PC-9 (cell line): ENCODE measurements around the gene STAB2. TPM values are rescaled to one million over a fixed set of nuclear protein-coding genes. Genes with fewer than 3 reads are reported as not detected.

Experiments
- BruUV-seq: library from RNA; stranded (reverse); fragments of 400-500 nt; replicated peaks from 2 replicates; lab custom pipeline; 2021; lab: Mats Ljungman, UMichigan
- CTCF ChIA-PET: fragments of 300-600 bp; sonication (Branson Sonifier 250); formaldehyde crosslinking; loops from one replicate; lab custom pipeline; 2022; ENCODE audit warnings: antibody characterized with exemption; lab: Charles Lee
- POLR2A ChIA-PET: fragments of 300-600 bp; sonication (Branson Sonifier 250); formaldehyde crosslinking; loops from one replicate; lab custom pipeline; 2022; ENCODE audit warnings: antibody characterized with exemption; ENCODE audit not compliant: unreplicated experiment; lab: Charles Lee
- DNase-seq, 2 experiments: peaks; one replicate each; pipeline versions ENCODE4 v3.0.0 to v3.0.0-alpha.2; 2015 to 2022; ENCODE audit warnings: mixed read lengths in 1 of 2
- H2AFZ ChIP-seq: fragments of 200-600 bp; sonication (generic); 2 replicates; pipeline ENCODE4 v1.8.1; 2017; ENCODE audit warnings: antibody characterized with exemption
- H3F3A ChIP-seq: fragments of 200-600 bp; sonication (generic); 2 replicates; pipeline ENCODE4 v1.8.1; 2017; ENCODE audit warnings: antibody characterized with exemption, mild to moderate bottlenecking, low read depth; ENCODE audit not compliant: insufficient read depth
- H3K27ac ChIP-seq: fragments of 200-600 bp; sonication (generic); 2 replicates; pipeline ENCODE4 v1.6.1; 2016; ENCODE audit warnings: mixed run types
- H3K27me3 ChIP-seq: fragments of 200-600 bp; sonication (generic); 2 replicates; pipeline ENCODE4 v1.6.1; 2016; ENCODE audit warnings: low read depth, mixed run types; ENCODE audit not compliant: insufficient read depth
- H3K36me3 ChIP-seq: fragments of 200-600 bp; sonication (generic); 2 replicates; pipeline ENCODE4 v1.6.1; 2016; ENCODE audit warnings: low read depth, mixed run types
- H3K4me1 ChIP-seq: fragments of 200-600 bp; sonication (generic); replicated peaks from 2 replicates; pipeline ENCODE4 v1.6.1; 2016; ENCODE audit warnings: mixed run types; ENCODE audit not compliant: insufficient read depth
- H3K4me2 ChIP-seq: fragments of 200-600 bp; sonication (generic); 2 replicates; pipeline ENCODE4 v1.6.1; 2017; ENCODE audit warnings: mixed run types
- H3K4me3 ChIP-seq: fragments of 200-600 bp; sonication (generic); 2 replicates; pipeline ENCODE4 v1.6.1; 2016; ENCODE audit warnings: mixed run types
- H3K79me2 ChIP-seq: fragments of 200-600 bp; sonication (generic); 2 replicates; pipeline ENCODE4 v1.6.1; 2017; ENCODE audit warnings: low read depth, mixed run types
- H3K9me2 ChIP-seq: fragments of 200-600 bp; sonication (generic); 2 replicates; pipeline ENCODE4 v1.8.1; 2017; ENCODE audit warnings: mild to moderate bottlenecking; ENCODE audit not compliant: insufficient read depth
- H3K9me3 ChIP-seq: fragments of 200-600 bp; sonication (generic); 2 replicates; pipeline ENCODE4 v1.8.1; 2016; ENCODE audit warnings: low read depth; ENCODE audit not compliant: insufficient read depth
- H4K20me1 ChIP-seq: fragments of 200-600 bp; sonication (generic); 2 replicates; pipeline ENCODE4 v1.8.1; 2017; ENCODE audit not compliant: insufficient read depth
- EZH2 ChIP-seq: fragments of 200-600 bp; sonication (generic); IDR thresholded peaks from 2 replicates; pipeline ENCODE4 v1.8.0; 2017; ENCODE audit warnings: antibody characterized with exemption, low read depth
- intact Hi-C: fragments of 100-400 bp; cut with micrococcal nuclease; formaldehyde crosslinking; loops from one replicate; pipeline ENCODE4 v1.10.0; 2022; ENCODE audit not compliant: unreplicated experiment
- total RNA-seq: library from RNA; stranded (reverse); gene quantifications from 2 replicates; pipeline ENCODE4 v1.2.3, GENCODE V29; 2021
- TF ChIP-seq, protein P1 (sequence below): fragments of 200-600 bp; sonication (generic); conservative IDR thresholded peaks from 2 replicates; pipeline ENCODE4 v1.6.1; 2017; ENCODE audit warnings: mixed run types, antibody characterized with exemption, mild to moderate bottlenecking, moderate library complexity

Gene STAB2
- total RNA-seq, 1 experiment from 2014 or later = not detected

DNA sequence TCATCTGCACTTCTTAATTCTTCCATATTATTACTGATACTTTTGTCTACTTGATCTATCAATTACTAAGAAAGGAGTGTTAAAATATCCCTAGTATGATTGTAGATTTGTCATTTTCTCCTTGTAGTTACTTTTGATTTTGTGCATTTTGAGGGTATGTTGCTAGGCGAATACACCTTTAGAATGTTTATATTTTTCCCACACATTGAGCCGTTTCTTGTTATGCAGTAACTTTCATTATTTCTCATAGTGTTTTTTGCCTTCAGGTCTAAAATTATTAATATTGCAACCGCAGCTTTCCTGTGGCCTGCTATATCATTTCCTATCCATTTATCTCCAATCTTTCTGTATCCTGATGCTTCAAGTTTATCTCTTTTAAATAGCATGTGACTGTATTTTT is 46.8 kb upstream of the STAB2 start:
- POLR2A ChIA-PET = no interaction called here
- H3F3A ChIP-seq = no peaks in the 10 kb centered on the region
- H3K36me3 ChIP-seq = no peaks in the 10 kb centered on the region
- H3K4me1 ChIP-seq = no peaks in the 10 kb centered on the region
- no peaks in the 10 kb centered on the region for H3K79me2 ChIP-seq
- no peak overlapping the region for H2AFZ ChIP-seq
- no peak overlapping the region for H3K27ac ChIP-seq
- DNase-seq = no peak
- H3K9me2 ChIP-seq = no peaks in the 10 kb centered on the region; the same call in 1 of the 2 replicates
- H3K9me3 ChIP-seq = no peaks in the 10 kb centered on the region
- no peaks in the 10 kb centered on the region for H4K20me1 ChIP-seq
- H3K4me2 ChIP-seq = no peak overlapping the region
- CTCF ChIA-PET = interaction anchor here (0.6 kb wide), 1 partner anchor 8 kb away, joined by 6 read pairs; no protein-coding TSS in a partner anchor
- H3K4me3 ChIP-seq = no peak overlapping the region
- no peak for TF ChIP-seq EZH2
- TF ChIP-seq, protein P1, sequence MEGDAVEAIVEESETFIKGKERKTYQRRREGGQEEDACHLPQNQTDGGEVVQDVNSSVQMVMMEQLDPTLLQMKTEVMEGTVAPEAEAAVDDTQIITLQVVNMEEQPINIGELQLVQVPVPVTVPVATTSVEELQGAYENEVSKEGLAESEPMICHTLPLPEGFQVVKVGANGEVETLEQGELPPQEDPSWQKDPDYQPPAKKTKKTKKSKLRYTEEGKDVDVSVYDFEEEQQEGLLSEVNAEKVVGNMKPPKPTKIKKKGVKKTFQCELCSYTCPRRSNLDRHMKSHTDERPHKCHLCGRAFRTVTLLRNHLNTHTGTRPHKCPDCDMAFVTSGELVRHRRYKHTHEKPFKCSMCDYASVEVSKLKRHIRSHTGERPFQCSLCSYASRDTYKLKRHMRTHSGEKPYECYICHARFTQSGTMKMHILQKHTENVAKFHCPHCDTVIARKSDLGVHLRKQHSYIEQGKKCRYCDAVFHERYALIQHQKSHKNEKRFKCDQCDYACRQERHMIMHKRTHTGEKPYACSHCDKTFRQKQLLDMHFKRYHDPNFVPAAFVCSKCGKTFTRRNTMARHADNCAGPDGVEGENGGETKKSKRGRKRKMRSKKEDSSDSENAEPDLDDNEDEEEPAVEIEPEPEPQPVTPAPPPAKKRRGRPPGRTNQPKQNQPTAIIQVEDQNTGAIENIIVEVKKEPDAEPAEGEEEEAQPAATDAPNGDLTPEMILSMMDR = no peak
- BruUV-seq = no TSS peak
- intact Hi-C loops = no loop called here
- H3K27me3 ChIP-seq = peaks cover 26% of the 10 kb centered on the region

DNA sequence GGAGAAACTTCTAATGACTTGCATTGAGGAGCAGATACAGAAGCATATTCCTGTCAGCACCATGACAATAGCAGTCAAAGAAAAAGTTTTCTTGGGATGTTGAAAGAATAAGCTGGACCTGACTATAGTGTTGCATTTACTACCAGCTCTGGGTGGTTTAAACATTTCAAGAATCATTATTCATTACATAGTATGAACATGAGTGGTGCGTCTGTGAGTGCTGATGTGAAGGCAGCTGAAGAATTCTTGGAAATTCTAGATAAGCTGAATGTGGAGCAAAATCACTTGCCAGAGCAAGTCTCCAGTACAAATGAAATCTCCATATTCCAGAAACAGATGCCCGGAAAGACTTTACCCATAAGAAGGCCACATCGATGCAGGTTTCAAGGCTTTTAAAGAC is 45.0 kb upstream of the STAB2 start:
- H3K9me3 ChIP-seq = no peaks in the 10 kb centered on the region
- no peaks in the 10 kb centered on the region for H3F3A ChIP-seq
- no peak overlapping the region for H3K4me2 ChIP-seq
- H3K27ac ChIP-seq = no peak overlapping the region
- H3K36me3 ChIP-seq = no peaks in the 10 kb centered on the region
- POLR2A ChIA-PET = no interaction called here
- no peaks in the 10 kb centered on the region for H4K20me1 ChIP-seq
- H3K79me2 ChIP-seq = no peaks in the 10 kb centered on the region
- intact Hi-C loops = no loop called here
- DNase-seq = no peak
- H3K4me1 ChIP-seq = no peaks in the 10 kb centered on the region
- no TSS peak for BruUV-seq
- TF ChIP-seq, protein P1 = no peak
- no peak for TF ChIP-seq EZH2
- H2AFZ ChIP-seq = no peak overlapping the region
- no peak overlapping the region for H3K4me3 ChIP-seq
- peaks cover 31% of the 10 kb centered on the region for H3K27me3 ChIP-seq
- H3K9me2 ChIP-seq = no peaks in the 10 kb centered on the region; the same call in 1 of the 2 replicates
- CTCF ChIA-PET = no interaction called here

DNA sequence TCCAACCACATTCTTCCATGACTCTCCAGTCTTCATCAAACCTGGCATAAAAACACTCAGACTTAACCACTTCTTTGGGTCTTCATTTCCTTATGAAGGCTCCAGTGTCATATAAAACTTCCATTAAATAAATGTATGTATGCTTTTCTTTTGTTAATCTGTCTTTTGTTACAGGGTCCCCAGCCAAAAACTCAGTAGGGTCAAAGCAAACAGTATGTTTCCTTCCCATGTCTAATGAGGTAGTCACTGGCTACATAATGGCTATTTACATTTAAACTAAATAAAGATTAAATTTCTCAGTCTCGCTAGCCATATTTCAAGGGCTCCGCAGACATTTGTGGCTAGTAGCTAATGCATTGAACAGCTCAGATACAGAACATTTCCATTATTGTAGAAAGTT is 40.1 kb upstream of the STAB2 start:
- H3K4me1 ChIP-seq = no peaks in the 10 kb centered on the region

More for the DNA sequence above, 40.1 kb upstream of the STAB2 start:
- intact Hi-C loops = loop anchor here (5.0 kb wide), 1 partner anchor 220 kb away; no protein-coding TSS in a partner anchor
- no peaks in the 10 kb centered on the region for H3K36me3 ChIP-seq
- TF ChIP-seq, protein P1 = no peak
- TF ChIP-seq EZH2 = no peak
- H3K9me3 ChIP-seq = no peaks in the 10 kb centered on the region
- H3K27ac ChIP-seq = no peak overlapping the region
- CTCF ChIA-PET = interaction anchor here (0.5 kb wide), 1 partner anchor 12 kb away, joined by 3 read pairs; no protein-coding TSS in a partner anchor
- H3K27me3 ChIP-seq = peaks cover 24% of the 10 kb centered on the region
- BruUV-seq = no TSS peak
- DNase-seq = no peak
- peaks cover 3% of the 10 kb centered on the region; the same call in 1 of the 2 replicates for H3K9me2 ChIP-seq
- no peaks in the 10 kb centered on the region for H3F3A ChIP-seq
- no peaks in the 10 kb centered on the region for H3K79me2 ChIP-seq
- no peak overlapping the region for H3K4me3 ChIP-seq
- no peak overlapping the region for H3K4me2 ChIP-seq
- no peaks in the 10 kb centered on the region for H4K20me1 ChIP-seq
- POLR2A ChIA-PET = no interaction called here
- no peak overlapping the region for H2AFZ ChIP-seq
